Mammary epithelial cell (primary cell): ENCODE data around the gene EYS.

Experiments
- EZH2 ChIP-seq: IDR thresholded peaks from 2 replicates; pipeline ENCODE4 v1.6.1; 2012; ENCODE audit warnings: low read length, inconsistent platforms, borderline replicate concordance
- TF ChIP-seq, protein P1 (sequence below), 2 donors: IDR thresholded peaks in 1 of 2; conservative IDR thresholded peaks in 1 of 2; 2 replicates each; pipeline ENCODE4 v1.5.1; 2011 to 2012; ENCODE audit warnings: inconsistent platforms in 2 of 2, low read length in 2 of 2, mild to moderate bottlenecking in 2 of 2, control low read depth in 1 of 2, low read depth in 1 of 2; ENCODE audit not compliant: insufficient read depth in 1 of 2; ENCODE audit errors: extremely low read depth in 1 of 2

DNA sequence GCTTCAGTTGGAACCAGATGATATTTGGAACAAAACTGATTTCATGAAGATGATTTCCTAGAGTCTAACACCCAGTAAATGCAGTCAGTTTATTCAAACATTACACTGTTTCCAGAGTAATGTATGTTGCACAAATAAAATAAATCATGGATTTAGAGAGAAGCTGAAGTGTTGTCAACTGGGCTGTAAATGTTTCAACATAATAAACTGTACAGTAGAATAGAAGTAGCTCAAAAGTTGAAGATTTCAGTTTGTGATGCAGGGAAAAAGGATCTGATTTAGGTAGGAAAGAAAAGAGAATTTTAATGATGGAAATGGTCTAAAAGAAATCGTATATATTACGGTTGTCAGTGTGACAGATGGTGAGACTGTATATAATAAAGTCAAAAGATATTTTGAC is 985.2 kb downstream of the EYS start:
- no peak for TF ChIP-seq EZH2
- TF ChIP-seq, protein P1, sequence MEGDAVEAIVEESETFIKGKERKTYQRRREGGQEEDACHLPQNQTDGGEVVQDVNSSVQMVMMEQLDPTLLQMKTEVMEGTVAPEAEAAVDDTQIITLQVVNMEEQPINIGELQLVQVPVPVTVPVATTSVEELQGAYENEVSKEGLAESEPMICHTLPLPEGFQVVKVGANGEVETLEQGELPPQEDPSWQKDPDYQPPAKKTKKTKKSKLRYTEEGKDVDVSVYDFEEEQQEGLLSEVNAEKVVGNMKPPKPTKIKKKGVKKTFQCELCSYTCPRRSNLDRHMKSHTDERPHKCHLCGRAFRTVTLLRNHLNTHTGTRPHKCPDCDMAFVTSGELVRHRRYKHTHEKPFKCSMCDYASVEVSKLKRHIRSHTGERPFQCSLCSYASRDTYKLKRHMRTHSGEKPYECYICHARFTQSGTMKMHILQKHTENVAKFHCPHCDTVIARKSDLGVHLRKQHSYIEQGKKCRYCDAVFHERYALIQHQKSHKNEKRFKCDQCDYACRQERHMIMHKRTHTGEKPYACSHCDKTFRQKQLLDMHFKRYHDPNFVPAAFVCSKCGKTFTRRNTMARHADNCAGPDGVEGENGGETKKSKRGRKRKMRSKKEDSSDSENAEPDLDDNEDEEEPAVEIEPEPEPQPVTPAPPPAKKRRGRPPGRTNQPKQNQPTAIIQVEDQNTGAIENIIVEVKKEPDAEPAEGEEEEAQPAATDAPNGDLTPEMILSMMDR (conservative IDR thresholded peaks at IDR 0.05 in 1 of 2, IDR thresholded peaks at IDR 0.05 in 1 of 2; ENCODE audit: extremely low read depth in 1 of 2, insufficient read depth in 1 of 2, low read depth in 1 of 2, low read length in 2 of 2): no peak
